IPS-18c (cell line): ENCODE measurements around the gene IFI35.

Experiments
- H3K4me3 ChIP-seq: 2 replicates; pipeline ENCODE4 v1.7.0; 2013; ENCODE audit warnings: low read depth, mild to moderate bottlenecking, low read length, moderate library complexity; ENCODE audit not compliant: insufficient read depth
- H3K9me3 ChIP-seq: one replicate; pipeline ENCODE4 v1.6.1; 2013; ENCODE audit warnings: mild to moderate bottlenecking, low read length, moderate library complexity; ENCODE audit not compliant: control insufficient read depth, insufficient read depth

The IFI35 gene

GRCh38 chr17:43018008-43018853 lies 11.6 kb downstream of the IFI35 start:
- H3K4me3 ChIP-seq = no peak overlapping the region

GRCh38 chr17:43018932-43019331 lies 12.3 kb downstream of the IFI35 start:
- H3K9me3 ChIP-seq = no peaks in the 10 kb centered on the region
- no peak overlapping the region for H3K4me3 ChIP-seq

More at GRCh38 chr17:43018008-43018853, 11.6 kb downstream of the IFI35 start:
- H3K9me3 ChIP-seq = no peaks in the 10 kb centered on the region

DNA sequence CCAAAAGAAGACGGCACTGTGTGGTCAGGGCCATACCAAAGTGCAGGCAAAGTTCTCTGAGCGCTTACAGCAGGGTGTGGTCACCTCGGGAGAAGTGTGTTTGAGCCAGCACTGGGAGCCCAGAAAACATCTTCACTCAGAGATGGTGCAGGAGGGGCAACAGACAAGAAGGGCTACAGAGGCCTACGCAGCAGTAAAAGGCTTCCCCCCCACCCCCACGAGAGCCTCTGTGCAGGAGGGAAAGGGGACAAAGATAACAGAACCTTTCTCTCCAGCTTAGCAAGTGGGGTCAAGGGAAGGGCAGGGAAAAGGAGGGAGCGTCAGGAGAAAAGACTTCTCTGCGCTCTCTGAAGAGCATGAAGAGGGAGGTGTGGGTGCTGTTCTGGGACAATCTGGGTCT lies 12.8 kb downstream of the IFI35 start:
- H3K4me3 ChIP-seq = no peak overlapping the region

DNA sequence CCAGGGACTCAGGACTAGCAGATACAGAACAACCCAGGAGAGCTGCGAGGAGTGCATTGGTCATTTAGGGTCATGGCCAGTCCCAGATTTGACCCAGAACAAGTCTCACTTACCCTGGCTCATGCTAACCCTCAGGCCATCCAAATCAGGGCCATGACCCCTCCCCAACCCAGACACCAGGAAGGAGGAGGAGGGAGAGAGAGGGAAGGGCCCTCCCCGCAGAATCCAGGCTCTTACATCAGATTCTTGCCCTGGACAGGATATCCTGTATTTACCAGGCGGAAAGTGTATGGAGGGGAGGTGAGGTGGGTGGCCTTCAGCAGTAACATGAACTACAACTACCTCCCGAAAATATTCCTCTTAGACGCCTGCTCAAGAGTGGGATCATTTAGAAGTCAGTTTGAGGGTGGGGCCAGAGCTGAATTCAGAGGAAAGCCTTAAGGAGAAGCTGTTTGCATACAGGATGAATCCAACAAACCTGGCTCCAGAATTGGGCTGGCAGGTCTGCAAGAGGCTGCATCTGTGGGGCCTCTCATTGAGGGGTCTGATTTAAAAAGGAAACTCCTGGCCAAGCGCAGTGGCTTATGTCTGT lies 13.5 kb downstream of the IFI35 start:
- Histone ChIP-seq H3K9me3 (no peaks in the 10 kb centered on the region), H3K4me3 (peak overlapping the region; percentile 43)

More for the DNA sequence above, 12.8 kb downstream of the IFI35 start:
- no peaks in the 10 kb centered on the region for H3K9me3 ChIP-seq

DNA sequence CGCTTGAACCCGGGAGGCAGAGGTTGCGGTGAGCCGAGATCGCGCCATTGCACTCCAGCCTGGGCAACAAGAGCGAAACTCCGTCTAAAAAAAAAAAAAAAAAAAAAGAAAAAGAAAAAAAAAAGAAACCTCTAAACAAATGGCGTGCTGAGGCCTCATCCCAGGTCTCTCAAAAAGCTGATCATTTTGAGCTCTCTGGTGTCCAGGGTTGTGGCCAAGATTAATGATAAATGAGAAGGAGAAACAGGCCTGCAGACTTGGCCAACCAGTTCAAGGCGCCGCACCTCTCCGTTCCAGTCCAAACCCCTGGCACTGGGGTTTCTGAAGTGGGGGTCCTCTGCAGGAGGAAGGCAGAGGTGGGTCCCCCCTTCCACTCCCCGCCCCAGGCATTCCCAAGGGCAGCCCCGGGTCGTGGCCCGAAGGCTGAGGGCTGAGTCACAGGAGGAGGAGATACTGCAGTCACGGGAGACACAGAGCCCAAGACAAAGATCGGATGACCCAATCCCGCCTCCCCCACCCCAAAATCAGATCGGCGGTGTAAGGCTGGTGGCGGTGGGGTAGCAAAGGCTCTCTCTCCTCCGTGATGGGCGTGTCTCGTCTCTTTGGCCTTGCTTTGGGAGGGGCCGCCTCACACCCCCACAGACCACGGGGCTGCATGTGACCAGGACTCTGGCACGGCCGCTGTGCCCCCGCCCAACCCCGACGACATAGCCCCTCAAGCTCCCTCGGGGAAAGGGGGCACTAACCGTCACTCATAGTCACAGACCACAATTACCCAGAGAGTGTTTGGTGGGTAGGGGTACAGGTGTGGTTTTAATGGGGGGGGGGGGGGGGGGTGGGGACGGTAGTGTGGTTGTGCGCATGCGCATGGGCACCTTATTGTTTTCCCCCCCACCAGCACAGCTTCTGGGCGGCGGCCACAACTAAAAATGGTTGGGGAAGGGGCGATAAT lies 14.5 kb downstream of the IFI35 start:
- H3K9me3 ChIP-seq = no peaks in the 10 kb centered on the region
- peak overlapping the region; percentile 97 for H3K4me3 ChIP-seq

- no peaks in the 10 kb centered on the region for H3K9me3 ChIP-seq
- H3K4me3 ChIP-seq = peak within 1 kb of the TSS; percentile 97
Observed at GRCh38 chr17:43021741-43022512, 15.3 kb downstream of the IFI35 start, which contains the start of gene VAT1. TSS of gene VAT1 (minus strand) at chr17:43022385. CDS start at chr17:43022322, 63 bp downstream.

GRCh38 chr17:43024407-43025289 lies 18.1 kb downstream of the IFI35 start, which contains the start of gene RND2:
TSS of gene RND2 (plus strand) at chr17:43025231. CDS start at chr17:43025348, 117 bp downstream.
- no peaks in the 10 kb centered on the region for H3K9me3 ChIP-seq
- H3K4me3 ChIP-seq = peak within 1 kb of the TSS; percentile 91

- Histone ChIP-seq H3K9me3 (no peaks in the 10 kb centered on the region), H3K4me3 (peak overlapping the region; percentile 87)
Observed at GRCh38 chr17:43025290-43025657, 18.7 kb downstream of the IFI35 start.

DNA sequence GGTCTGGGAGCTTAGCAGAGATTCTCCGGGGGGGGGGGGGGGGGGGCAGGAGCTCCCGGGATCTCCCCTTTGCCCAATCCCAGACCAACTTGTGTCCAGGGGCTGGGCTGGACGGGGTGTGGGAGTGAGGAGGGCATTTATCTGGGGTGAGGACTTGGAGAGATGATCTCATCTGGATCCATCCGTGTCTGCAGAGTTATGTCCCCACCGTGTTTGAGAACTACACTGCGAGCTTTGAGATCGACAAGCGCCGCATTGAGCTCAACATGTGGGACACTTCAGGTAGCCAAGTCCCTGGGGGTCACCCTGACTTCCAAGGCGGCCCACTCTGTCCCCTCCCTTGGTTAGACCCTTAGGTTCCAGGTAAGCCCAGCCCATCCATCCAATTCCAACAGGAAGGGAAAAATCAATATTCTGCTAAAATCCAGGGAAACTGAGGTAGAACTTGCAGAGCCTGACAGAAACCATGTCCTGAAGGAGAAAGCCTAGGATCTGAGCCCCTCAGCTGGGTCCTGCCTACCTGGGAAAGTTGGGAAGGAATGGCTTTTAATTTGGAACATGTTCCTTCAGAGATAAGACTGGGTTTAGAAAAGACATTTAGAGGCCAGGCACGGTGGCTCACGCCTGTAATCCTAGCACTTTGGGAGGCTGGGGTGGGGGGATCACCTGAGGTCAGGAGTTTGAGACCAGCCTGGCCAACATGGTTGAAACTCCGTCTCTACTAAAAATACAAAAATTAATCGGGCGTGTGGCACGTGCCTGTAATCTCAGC lies 19.4 kb downstream of the IFI35 start:
- Histone ChIP-seq H3K4me3 (peak overlapping the region; percentile 87), H3K9me3 (no peaks in the 10 kb centered on the region)

- H3K9me3 ChIP-seq = no peaks in the 10 kb centered on the region
- H3K4me3 ChIP-seq = no peak overlapping the region
Observed at GRCh38 chr17:43026595-43026994, 20.0 kb downstream of the IFI35 start.

DNA sequence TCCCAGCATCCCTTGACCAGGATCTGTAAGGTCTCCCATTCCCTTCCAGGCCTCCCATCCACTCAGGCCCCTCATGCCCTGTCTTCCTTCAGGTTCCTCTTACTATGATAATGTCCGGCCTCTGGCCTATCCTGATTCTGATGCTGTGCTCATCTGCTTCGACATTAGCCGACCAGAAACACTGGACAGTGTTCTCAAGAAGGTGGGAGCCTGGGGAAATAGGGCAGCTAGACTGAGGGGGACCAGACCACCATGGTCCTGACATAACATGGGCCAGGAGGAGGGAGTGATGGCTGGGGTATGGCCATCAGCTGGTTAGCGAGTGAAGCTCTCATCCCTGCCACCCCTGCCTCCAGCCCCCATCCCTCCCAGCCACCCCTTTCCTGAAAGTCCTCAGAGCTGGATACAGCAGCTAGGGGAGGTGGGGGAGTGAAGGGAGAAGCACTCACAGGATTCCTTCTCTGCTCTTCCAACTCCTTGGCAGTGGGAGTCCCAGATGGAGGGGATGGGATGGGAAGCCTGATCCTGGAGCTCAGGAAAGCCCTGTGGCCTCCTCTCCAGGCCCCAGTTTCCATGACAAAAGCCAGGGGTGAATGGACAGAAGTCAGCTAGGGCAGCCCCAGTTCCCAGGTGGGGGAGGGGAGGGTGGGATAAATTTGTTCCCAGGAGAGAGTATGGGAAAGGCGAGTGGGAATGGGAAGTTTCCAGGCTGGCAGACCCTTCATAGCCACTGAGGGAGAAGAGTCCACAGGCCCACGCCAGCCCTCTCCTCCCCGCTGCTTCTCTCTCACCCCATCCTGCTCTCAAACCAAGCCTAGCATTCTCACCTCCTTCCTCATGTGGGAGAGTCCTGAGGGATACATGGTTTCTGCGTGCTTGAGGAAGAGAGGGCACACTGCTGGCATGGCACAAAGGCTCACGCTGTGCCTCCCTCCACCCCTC lies 20.8 kb downstream of the IFI35 start:
- no peaks in the 10 kb centered on the region for H3K9me3 ChIP-seq
- peak overlapping the region; percentile 31; the same call in 1 of the 2 replicates for H3K4me3 ChIP-seq

GRCh38 chr17:43028221-43028861 lies 21.8 kb downstream of the IFI35 start:
- H3K9me3 ChIP-seq = no peaks in the 10 kb centered on the region
- no peak overlapping the region for H3K4me3 ChIP-seq

GRCh38 chr17:43030137-43030767 lies 23.7 kb downstream of the IFI35 start:
- no peaks in the 10 kb centered on the region for H3K9me3 ChIP-seq
- no peak overlapping the region for H3K4me3 ChIP-seq
